IMR-90 (cell line): ENCODE data around the gene RAPGEFL1. TPM values are rescaled to one million over a fixed set of nuclear protein-coding genes. Genes with fewer than 3 reads are reported as not detected.

ENCODE experiments used
- ATAC-seq: fragments of 200-7000 bp; cut with Tn5 transposase; 2 replicates; pipeline ENCODE4 v1.9.1; 2020; ENCODE audit warnings: low read depth, mild to moderate bottlenecking, moderate library complexity
- BruUV-seq: library from RNA; stranded (reverse); fragments of 400-500 nt; replicated peaks from 2 replicates; lab custom pipeline; 2021; lab: Mats Ljungman, UMichigan
- CTCF ChIA-PET: fragments of 300-600 bp; formaldehyde crosslinking; extraction: SDS; loops from one replicate; lab custom pipeline; 2021; ENCODE audit warnings: antibody characterized with exemption; lab: Yijun Ruan, JAX
- POLR2A ChIA-PET: fragments of 300-600 bp; sonication (Branson Sonifier 250); formaldehyde crosslinking; loops from one replicate; lab custom pipeline; 2022; ENCODE audit warnings: antibody characterized with exemption; ENCODE audit not compliant: unreplicated experiment; lab: Charles Lee
- DNase-seq: peaks from one replicate; pipeline ENCODE4 v3.0.0; 2013
- H2AFZ ChIP-seq: replicated peaks from 2 replicates; pipeline ENCODE3; 2013; ENCODE audit warnings: low read length, mild to moderate bottlenecking; ENCODE audit not compliant: poor library complexity
- H2AK5ac ChIP-seq: 2 replicates; pipeline ENCODE4 v1.6.1; 2013; ENCODE audit warnings: low read depth, low read length, inconsistent platforms
- H2AK9ac ChIP-seq: replicated peaks from 2 replicates; pipeline ENCODE3; 2013; ENCODE audit warnings: mild to moderate bottlenecking, low read depth, low read length, moderate library complexity; ENCODE audit not compliant: poor library complexity
- H2BK120ac ChIP-seq: 2 replicates; pipeline ENCODE4 v1.6.1; 2013; ENCODE audit warnings: low read depth, low read length, inconsistent platforms
- H2BK15ac ChIP-seq: 3 replicates; pipeline ENCODE4 v1.6.1; 2013; ENCODE audit warnings: low read depth, low read length, inconsistent platforms
- H2BK20ac ChIP-seq: 2 replicates; pipeline ENCODE4 v1.6.1; 2013; ENCODE audit warnings: low read depth, mild to moderate bottlenecking, inconsistent platforms, low read length, moderate library complexity
- H2BK5ac ChIP-seq: 2 replicates; pipeline ENCODE4 v1.6.1; 2013; ENCODE audit warnings: mild to moderate bottlenecking, low read depth, low read length, inconsistent platforms; ENCODE audit not compliant: poor library complexity, severe bottlenecking
- H3K14ac ChIP-seq: replicated peaks from 2 replicates; pipeline ENCODE4 v1.6.1; 2013; ENCODE audit warnings: low read depth, low read length, inconsistent platforms
- H3K18ac ChIP-seq: 2 replicates; pipeline ENCODE4 v1.6.1; 2013; ENCODE audit warnings: low read depth, low read length, control low read depth
- H3K23ac ChIP-seq: 2 replicates; pipeline ENCODE4 v1.6.1; 2013; ENCODE audit warnings: low read depth, low read length, inconsistent platforms
- H3K27ac ChIP-seq: 2 replicates; pipeline ENCODE4 v1.5.1; 2013; ENCODE audit warnings: mild to moderate bottlenecking, control low read depth, low read length; ENCODE audit not compliant: insufficient read depth
- H3K27me3 ChIP-seq: 2 replicates; pipeline ENCODE4 v1.6.1; 2013; ENCODE audit warnings: low read length; ENCODE audit not compliant: control insufficient read depth, insufficient read depth
- H3K36me3 ChIP-seq: 2 replicates; pipeline ENCODE4 v1.6.1; 2013; ENCODE audit warnings: low read length, mixed read lengths; ENCODE audit not compliant: control insufficient read depth, insufficient read depth
- H3K4ac ChIP-seq: 2 replicates; pipeline ENCODE4 v1.6.1; 2013; ENCODE audit warnings: low read depth, low read length, inconsistent platforms
- H3K4me1 ChIP-seq: 2 replicates; pipeline ENCODE4 v1.6.1; 2013; ENCODE audit warnings: low read length, mixed read lengths; ENCODE audit not compliant: control insufficient read depth, insufficient read depth
- H3K4me2 ChIP-seq: 2 replicates; pipeline ENCODE4 v1.6.1; 2013; ENCODE audit warnings: low read depth, mild to moderate bottlenecking, control low read depth, low read length, moderate library complexity
- H3K4me3 ChIP-seq: 2 replicates; pipeline ENCODE4 v1.5.1; 2013; ENCODE audit warnings: low read depth, mild to moderate bottlenecking, control low read depth, low read length, moderate library complexity; ENCODE audit not compliant: insufficient read depth
- H3K56ac ChIP-seq: 2 replicates; pipeline ENCODE4 v1.6.1; 2013; ENCODE audit warnings: low read length, inconsistent platforms; ENCODE audit not compliant: insufficient read depth; ENCODE audit errors: extremely low read depth
- H3K79me1 ChIP-seq, 2 experiments: 2 replicates each; pipeline ENCODE4 v1.6.1; 2013; ENCODE audit warnings: low read length in 2 of 2, inconsistent platforms in 1 of 2, low read depth in 1 of 2
- H3K9ac ChIP-seq: 2 replicates; pipeline ENCODE4 v1.6.1; 2013; ENCODE audit warnings: low read depth, low read length, control low read depth
- H3K9me1 ChIP-seq: 2 replicates; pipeline ENCODE4 v1.6.1; 2013; ENCODE audit warnings: low read length, inconsistent platforms; ENCODE audit not compliant: insufficient read depth
- H3K9me3 ChIP-seq: 2 replicates; pipeline ENCODE4 v1.6.1; 2013; ENCODE audit warnings: low read length; ENCODE audit not compliant: control insufficient read depth, insufficient read depth
- H4K20me1 ChIP-seq: 2 replicates; pipeline ENCODE4 v1.6.1; 2013; ENCODE audit warnings: low read length, inconsistent platforms; ENCODE audit not compliant: insufficient read depth
- H4K5ac ChIP-seq: 2 replicates; pipeline ENCODE4 v1.6.1; 2013; ENCODE audit warnings: mild to moderate bottlenecking, low read depth, low read length, control low read depth
- H4K8ac ChIP-seq, 2 experiments: 2 replicates each; pipeline ENCODE4 v1.6.1; 2013; ENCODE audit warnings: low read depth in 2 of 2, low read length in 2 of 2, control low read depth in 1 of 2, inconsistent platforms in 1 of 2
- H4K91ac ChIP-seq: 2 replicates; pipeline ENCODE4 v1.6.1; 2013; ENCODE audit warnings: low read depth, low read length, inconsistent platforms; ENCODE audit not compliant: insufficient read depth
- BHLHE40 ChIP-seq: fragments of 150-350 bp; IDR thresholded peaks from 2 replicates; pipeline ENCODE4 v1.6.1; 2016; ENCODE audit warnings: mild to moderate bottlenecking, low read depth, low read length
- CEBPB ChIP-seq: IDR thresholded peaks from 2 replicates; pipeline ENCODE4 v1.6.1; 2012; ENCODE audit warnings: low read depth, low read length, improper control_type of control experiment
- CHD1 ChIP-seq: IDR thresholded peaks from 2 replicates; pipeline ENCODE4 v1.6.1; 2012; ENCODE audit warnings: low read depth, low read length, improper control_type of control experiment
- CTCF ChIP-seq: conservative IDR thresholded peaks from 2 replicates; pipeline ENCODE4 v1.5.1; 2012; ENCODE audit warnings: mild to moderate bottlenecking, low read depth, low read length, improper control_type of control experiment
- FOS ChIP-seq: fragments of 150-350 bp; IDR thresholded peaks from 2 replicates; pipeline ENCODE4 v1.6.1; 2016; ENCODE audit warnings: low read depth, low read length
- MAFK ChIP-seq: IDR thresholded peaks from 2 replicates; pipeline ENCODE4 v1.6.1; 2012; ENCODE audit warnings: low read depth, low read length, improper control_type of control experiment
- POLR2A ChIP-seq: IDR thresholded peaks from 2 replicates; pipeline ENCODE4 v1.6.1; 2012; ENCODE audit warnings: mild to moderate bottlenecking, low read depth, low read length
- RAD21 ChIP-seq: IDR thresholded peaks from 2 replicates; pipeline ENCODE4 v1.6.1; 2012; ENCODE audit warnings: low read length, improper control_type of control experiment
- RCOR1 ChIP-seq: IDR thresholded peaks from 2 replicates; pipeline ENCODE4 v1.6.1; 2012; ENCODE audit warnings: mild to moderate bottlenecking, low read length, improper control_type of control experiment; ENCODE audit not compliant: insufficient replicate concordance
- RFX5 ChIP-seq: IDR thresholded peaks from 2 replicates; pipeline ENCODE4 v1.8.0; 2012; ENCODE audit warnings: low read depth, mild to moderate bottlenecking, low read length, moderate library complexity
- SMC3 ChIP-seq: fragments of 150-350 bp; IDR thresholded peaks from 2 replicates; pipeline ENCODE4 v1.6.1; 2016; ENCODE audit warnings: low read depth, mild to moderate bottlenecking, antibody characterized with exemption, low read length, moderate library complexity
- USF2 ChIP-seq: fragments of 150-350 bp; IDR thresholded peaks from 2 replicates; pipeline ENCODE4 v1.6.1; 2017; ENCODE audit warnings: mild to moderate bottlenecking, antibody characterized with exemption, low read length, low read depth
- WGBS, 2 experiments: methylation state at CpG; one replicate each; pipeline versions ENCODE4 v1.1.5 to v1.1.7; 2013; ENCODE audit warnings: missing lambda C conversion rate in 2 of 2; ENCODE audit not compliant: insufficient read length in 1 of 2; ENCODE audit errors: extremely low coverage in 2 of 2; 5-methylcytosine and 5-hydroxymethylcytosine counted together
- dilution Hi-C: fragments of 300-500 bp; cut with HindIII; formaldehyde crosslinking; loops from one replicate; pipeline ENCODE4 v1.14.3; 2018; ENCODE audit warnings: low sequenced_read_pairs; ENCODE audit not compliant: unreplicated experiment
- in situ Hi-C: fragments of 300-500 bp; cut with MboI; formaldehyde crosslinking; loops from 3 replicates; pipeline ENCODE4 v1.14.3; 2019; ENCODE audit warnings: low sequenced_read_pairs, inconsistent platforms, mixed read lengths
- intact Hi-C: fragments of 100-400 bp; cut with micrococcal nuclease; formaldehyde crosslinking; loops from 2 replicates; pipeline ENCODE4 v1.10.0; 2022
- polyA plus RNA-seq, 3 experiments: library from polyadenylated mRNA; depleted of rRNA; stranded (reverse); fragments of >200 nt; gene quantifications; 2 replicates each; pipeline ENCODE4 v1.2.3, GENCODE V29; 2012; ENCODE audit warnings: low replicate concordance in 1 of 3
- total RNA-seq: library from RNA; depleted of rRNA; stranded (reverse); fragments of >200 nt; gene quantifications from 2 replicates; pipeline ENCODE4 v1.2.3, GENCODE V29; 2012
- TF ChIP-seq, protein P1 (sequence below): fragments of 150-350 bp; IDR thresholded peaks from 2 replicates; pipeline ENCODE4 v1.6.1; 2016; ENCODE audit warnings: low read depth, mild to moderate bottlenecking, low read length, moderate library complexity, borderline replicate concordance

RAPGEFL1 gene
- total and polyA plus RNA-seq, 2 of the 4 experiments (the other 2 are of a cell fraction): 0.54 to 5.6 TPM

DNA sequence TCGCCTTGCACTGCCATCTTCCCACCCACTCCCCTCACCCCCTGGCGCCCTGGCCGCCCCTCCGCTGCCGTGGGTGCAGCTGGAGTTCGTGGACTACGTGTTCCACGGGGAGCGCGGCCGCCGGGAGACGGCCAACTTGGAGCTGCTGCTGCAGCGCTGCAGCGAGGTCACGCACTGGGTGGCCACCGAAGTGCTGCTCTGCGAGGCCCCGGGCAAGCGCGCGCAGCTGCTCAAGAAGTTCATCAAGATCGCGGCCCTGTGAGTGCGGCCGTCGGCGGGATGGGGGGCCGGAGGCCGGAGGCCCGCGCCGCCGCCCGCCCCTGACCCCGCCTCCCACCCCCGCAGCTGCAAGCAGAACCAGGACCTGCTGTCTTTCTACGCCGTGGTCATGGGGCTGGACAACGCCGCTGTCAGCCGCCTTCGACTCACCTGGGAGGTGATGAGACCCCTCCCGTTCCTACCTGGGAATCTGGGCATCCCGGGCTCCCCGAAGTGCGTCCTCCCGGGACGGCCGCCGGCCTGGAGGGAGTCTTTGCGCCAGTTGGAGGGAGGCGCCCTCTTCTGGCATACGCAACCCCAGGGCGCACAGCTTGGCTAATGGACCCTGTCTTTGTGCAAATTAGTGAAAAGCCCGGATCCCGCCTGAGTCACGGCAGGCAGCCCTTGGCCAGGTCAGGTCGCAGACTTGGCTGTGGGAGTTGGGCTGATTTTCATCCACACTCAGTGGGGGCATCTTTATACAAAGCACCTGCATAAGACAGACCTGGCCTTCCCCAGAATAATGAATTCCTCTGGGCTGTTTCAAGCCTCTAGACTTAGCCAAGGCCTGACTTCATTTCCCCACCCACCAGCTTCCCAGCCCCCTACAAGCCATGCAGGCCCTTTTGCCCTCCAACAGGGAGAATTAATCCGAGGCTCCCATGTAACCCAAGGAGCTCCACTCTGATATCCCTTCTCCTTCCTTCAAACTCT, 14.3 kb downstream of the RAPGEFL1 start:
- no peak overlapping the region for H2AK5ac ChIP-seq
- no peak overlapping the region for H3K4ac ChIP-seq
- peak overlapping the region; percentile 79 for H3K4me3 ChIP-seq
- peak overlapping the region; percentile 94 for H2AFZ ChIP-seq
- H4K8ac ChIP-seq: peak overlapping the region in 1 of 2 experiments; percentile 67; a peak in 1 of 4 replicates
- peak overlapping the region; percentile 48; the same call in 1 of the 2 replicates for H3K27ac ChIP-seq
- peak overlapping the region; percentile 12 for H2BK5ac ChIP-seq
- H3K23ac ChIP-seq: no peak overlapping the region
- WGBS, 2 experiments: 0% methylated on average over 4 of the region's 60 CpGs; no CpG with 5 or more reads in 1 of the 2 experiments
- no peak overlapping the region for H2BK15ac ChIP-seq
- H3K18ac ChIP-seq: no peak overlapping the region
- ATAC-seq (peak; percentile 93), DNase-seq (peak; percentile 76)
- dilution Hi-C loops: no loop called here
- POLR2A ChIA-PET: no interaction called here
- H4K5ac ChIP-seq: no peak overlapping the region
- H4K91ac ChIP-seq: no peak overlapping the region; the same call in 1 of the 2 replicates
- peak overlapping the region; percentile 62 for H2AK9ac ChIP-seq
- no peak overlapping the region for H3K14ac ChIP-seq
- H3K9me1 ChIP-seq: no peaks in the 10 kb centered on the region; the same call in 1 of the 2 replicates
- CTCF ChIA-PET: interaction anchor here (0.5 to 2.2 kb wide), 6 partner anchors 11 to 99 kb away, joined by 3 to 10 read pairs (median 7); no protein-coding TSS in a partner anchor
- peaks cover 5% of the 10 kb centered on the region; the same call in 1 of the 2 replicates for H3K36me3 ChIP-seq
- BruUV-seq: no TSS peak
- peak overlapping the region; percentile 61 for H3K9ac ChIP-seq
- H3K27me3 ChIP-seq: no peaks in the 10 kb centered on the region
- peak overlapping the region; percentile 24; the same call in 1 of the 2 replicates for H2BK120ac ChIP-seq
- intact Hi-C loops: no loop called here
- peak overlapping the region; percentile 93 for H3K4me2 ChIP-seq
- H3K79me1 ChIP-seq: no peaks in the 10 kb centered on the region
- in situ Hi-C loops: no loop called here
- H4K20me1 ChIP-seq: no peaks in the 10 kb centered on the region
- H3K56ac ChIP-seq: no peak overlapping the region
- no peak overlapping the region for H2BK20ac ChIP-seq
- no peaks in the 10 kb centered on the region for H3K9me3 ChIP-seq
- peaks cover 7% of the 10 kb centered on the region; the same call in 1 of the 2 replicates for H3K4me1 ChIP-seq
- TF ChIP-seq POLR2A (no peak), RCOR1 (no peak), RFX5 (no peak), FOS (0 out of 2 replicates have a peak, but pooled peaks have one; percentile 2), RAD21 (peak; percentile 63), CTCF (peak; percentile 80), CEBPB (no peak), CHD1 (no peak), SMC3 (peak; percentile 65), MAFK (no peak), BHLHE40 (no peak), USF2 (no peak)
- TF ChIP-seq, protein P1, sequence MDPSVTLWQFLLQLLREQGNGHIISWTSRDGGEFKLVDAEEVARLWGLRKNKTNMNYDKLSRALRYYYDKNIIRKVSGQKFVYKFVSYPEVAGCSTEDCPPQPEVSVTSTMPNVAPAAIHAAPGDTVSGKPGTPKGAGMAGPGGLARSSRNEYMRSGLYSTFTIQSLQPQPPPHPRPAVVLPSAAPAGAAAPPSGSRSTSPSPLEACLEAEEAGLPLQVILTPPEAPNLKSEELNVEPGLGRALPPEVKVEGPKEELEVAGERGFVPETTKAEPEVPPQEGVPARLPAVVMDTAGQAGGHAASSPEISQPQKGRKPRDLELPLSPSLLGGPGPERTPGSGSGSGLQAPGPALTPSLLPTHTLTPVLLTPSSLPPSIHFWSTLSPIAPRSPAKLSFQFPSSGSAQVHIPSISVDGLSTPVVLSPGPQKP: no peak
